Measurements from ENCODE around the gene SLC66A2.

Gene SLC66A2

DNA sequence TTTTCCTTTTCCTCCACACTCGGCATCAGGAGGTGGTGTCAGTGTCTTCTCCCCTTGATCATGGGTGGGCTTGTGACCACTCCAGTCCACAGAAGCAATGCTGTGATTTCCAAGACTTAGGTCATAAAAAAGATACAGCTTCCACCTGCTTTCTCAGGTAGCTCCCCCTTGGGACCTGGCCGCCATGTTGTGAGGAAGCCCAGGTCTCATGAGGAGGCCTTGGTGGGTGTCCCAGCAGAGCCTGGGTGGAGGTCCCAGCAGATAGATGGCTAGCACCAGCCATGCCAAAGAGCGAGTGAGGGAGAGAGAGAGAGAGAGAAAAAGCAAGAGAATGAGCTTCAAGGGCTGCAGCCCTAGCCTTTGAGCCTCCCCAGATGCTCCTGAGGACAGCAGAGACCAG, 16.0 kb downstream of the SLC66A2 start:
- no peak for DNase-seq

DNA sequence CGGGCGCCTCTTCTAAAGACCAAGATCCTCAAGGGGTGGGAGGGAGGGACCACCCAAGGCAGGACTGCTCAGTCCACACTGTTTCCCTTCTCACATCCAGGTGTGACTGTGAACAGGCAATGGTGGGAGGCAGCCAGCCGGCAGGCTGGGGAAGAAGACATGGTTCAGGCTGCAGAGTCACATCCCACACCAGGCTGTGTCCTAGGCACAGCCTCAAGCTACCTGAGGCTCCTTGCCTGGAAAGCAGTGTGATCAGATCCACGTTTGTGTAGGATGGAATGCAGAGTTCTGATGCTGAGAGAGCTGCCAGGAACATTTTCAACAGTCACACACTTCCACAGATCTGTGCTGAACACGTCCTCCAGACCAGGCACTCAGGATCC, 16.4 kb downstream of the SLC66A2 start:
- DNase-seq = no peak

DNA sequence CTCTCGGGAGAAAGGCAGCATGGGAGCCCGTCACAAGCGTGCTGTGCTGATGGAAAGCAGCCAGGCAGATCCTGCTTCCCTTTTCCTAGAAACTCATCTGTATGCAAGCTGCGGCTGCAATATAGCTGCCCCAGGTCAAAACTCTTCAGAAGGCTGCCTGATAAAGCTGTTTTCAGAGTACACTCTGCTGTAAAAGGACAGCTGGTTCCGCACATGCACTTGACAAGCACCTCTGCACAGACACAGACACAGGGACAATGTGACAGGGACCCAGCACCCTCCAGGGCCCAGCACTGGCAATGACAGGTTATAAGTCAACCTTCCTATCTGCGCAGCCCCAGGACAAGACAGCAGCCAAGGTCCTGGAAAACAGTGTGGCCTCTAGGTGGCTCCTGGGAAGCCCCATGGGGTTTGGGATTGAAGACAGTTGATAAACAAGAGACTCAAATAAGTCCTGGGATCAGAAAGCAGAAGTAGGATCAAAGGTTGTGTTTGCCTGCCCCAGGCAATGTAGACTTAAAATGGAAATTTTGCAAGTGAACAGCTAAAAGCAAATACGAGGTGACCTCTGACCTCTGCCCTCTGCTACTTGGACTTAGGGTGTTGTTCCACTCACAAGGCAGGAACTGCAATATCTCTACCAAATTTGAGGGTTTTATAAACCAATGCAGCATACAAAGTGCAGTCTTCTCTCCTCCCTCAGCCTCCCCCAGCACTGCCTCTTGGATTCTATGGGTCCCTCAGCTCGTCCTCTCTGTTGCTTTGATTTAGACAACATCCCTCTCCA, 16.9 kb downstream of the SLC66A2 start:
- DNase-seq = no peak

DNA sequence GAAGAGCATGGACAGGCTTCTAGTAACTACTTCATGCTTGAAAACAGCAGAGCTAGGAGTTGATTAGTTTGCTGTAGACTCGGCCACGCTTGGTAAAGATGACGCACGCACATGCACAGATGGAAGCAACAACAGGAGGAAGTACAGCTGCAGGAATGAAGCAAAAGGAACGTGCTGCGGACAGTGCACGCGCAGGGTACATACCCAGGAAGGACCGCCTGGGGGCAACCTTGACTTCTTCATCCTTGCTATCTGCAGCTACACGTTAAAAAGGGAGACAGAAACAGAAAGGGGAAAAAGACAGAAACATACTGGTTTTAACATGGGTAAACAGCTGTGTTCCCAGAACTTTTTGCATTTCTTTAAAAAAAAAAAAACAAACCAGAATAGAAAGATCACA, 17.7 kb downstream of the SLC66A2 start:
- DNase-seq = no peak

DNA sequence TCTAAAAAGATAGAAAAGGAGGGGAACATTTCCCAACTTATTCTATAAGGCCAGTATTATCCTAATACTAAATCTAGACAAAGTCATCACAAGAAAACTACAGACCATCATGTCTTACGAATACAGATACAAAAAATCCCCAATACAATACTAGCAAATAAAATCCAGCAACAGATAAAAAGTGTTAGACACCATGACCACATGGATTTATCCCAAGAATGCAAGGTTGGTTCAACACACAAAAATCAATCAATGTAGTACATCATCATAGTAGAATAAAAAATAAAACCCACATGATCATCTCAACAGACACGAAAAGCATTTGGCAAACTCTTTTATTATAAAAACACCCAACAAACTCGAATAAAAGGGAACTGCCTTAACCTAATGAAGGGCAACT, 18.5 kb downstream of the SLC66A2 start:
- no peak for DNase-seq

DNA sequence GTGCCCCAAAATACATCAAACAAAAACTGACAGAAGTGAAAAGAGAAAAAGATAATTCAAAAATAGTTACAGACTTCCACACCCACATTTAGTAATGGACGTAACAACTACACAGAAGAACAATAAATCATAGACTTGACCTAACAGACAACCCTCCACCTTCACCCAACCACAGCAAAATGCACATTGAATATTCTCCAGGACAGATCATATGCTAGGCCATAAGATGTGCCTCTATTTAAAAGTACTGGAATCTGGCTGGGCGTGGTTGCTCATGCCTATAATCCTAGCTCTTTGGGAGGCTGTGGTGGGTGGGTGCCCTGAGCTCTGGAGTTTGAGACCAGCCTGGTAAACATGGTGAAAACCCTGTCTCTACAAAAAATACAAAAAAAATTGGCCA, 20.0 kb downstream of the SLC66A2 start:
- no peak for DNase-seq

DNA sequence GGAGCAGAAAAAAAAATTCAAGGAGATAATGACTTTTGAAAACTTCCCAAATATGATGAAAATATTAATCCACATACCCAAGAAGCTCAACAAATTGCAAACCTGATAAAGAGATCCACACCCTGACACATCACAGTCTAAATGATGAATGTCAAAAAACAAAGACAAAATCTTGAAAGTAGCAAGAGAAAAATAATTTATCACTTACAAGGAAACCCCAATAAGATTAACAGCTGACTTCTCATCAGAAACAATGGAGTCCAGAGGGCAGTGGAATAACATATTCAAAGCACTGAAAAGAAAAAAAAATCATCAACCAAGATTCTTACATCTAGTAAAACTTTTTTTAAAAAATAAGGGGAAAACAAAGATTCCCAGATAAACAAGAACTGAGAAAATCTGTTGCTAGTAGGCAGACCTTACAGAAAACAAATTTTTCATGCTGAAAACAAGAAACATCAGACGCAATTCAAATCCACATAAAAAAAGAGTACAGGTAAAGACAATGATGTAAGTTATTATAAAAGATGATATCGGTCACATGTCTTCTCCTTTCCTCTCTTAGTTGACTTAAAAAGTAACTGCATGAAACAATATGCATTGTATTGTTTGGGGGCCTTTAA, 21.3 kb downstream of the SLC66A2 start:
- no peak for DNase-seq

DNA sequence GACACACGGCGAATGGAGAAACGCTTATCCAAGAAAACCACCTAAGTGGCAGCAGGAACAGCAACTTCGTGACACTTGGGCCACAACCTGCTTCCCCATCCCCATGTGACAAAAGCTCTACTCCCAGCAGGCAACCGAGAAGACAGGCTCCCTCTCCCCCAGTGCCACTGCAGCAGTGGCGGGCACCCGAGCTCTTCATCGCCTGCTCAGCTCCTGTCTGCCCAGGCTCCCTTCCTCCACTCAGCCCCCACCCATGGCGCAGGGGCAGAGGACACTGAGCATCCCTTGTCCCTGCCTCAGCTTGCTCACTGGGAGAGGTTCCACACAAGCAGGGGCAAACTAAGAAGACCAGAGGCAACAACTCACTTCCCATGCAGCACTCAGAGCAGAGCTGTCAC, 22.9 kb downstream of the SLC66A2 start:
- DNase-seq = no peak

DNA sequence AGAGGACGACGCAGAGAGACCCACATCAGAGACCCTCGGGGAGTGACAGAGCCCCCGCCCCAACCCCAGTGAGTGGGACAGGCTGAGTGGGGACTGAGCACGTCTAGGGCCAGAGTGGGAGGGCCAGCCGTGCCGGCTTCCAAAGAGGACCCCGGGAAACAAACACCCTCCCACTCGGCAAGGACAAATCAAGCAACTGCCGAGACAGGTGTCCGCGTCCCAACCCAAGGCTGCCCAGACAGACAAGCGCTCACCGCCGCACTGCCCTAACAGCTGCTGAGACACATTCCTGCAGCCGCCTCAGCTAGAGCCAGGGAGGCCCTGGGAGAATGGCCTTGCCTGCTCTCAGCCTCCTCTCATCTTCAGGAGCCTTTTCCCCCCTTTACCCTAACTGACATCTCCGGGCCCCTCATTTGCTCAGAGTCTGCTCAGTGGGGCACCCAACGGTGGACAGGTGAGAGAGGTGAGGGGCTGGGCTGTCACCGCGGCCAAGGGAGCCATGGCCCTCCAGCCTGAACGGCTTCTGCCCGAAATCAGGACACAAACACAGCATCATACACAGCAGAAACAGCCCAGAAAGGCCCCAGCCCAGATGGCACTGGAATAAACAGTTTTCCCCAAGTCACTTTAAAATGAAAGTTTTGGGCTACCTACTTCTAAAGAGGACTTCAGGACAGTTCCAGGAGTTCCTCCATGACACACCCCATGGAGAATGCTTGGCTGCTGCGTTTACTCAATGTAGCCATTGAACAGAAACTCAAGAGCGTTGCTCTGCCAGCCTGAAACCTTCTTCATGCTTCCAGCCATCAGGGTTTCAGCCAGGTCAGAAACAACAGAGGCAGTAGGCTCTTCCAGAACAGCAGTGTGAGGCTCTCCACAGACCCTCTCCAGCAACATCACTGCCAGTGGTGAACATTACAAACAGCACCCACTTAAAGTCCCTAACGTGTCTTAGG, 23.6 kb downstream of the SLC66A2 start:
- DNase-seq = no peak

DNA sequence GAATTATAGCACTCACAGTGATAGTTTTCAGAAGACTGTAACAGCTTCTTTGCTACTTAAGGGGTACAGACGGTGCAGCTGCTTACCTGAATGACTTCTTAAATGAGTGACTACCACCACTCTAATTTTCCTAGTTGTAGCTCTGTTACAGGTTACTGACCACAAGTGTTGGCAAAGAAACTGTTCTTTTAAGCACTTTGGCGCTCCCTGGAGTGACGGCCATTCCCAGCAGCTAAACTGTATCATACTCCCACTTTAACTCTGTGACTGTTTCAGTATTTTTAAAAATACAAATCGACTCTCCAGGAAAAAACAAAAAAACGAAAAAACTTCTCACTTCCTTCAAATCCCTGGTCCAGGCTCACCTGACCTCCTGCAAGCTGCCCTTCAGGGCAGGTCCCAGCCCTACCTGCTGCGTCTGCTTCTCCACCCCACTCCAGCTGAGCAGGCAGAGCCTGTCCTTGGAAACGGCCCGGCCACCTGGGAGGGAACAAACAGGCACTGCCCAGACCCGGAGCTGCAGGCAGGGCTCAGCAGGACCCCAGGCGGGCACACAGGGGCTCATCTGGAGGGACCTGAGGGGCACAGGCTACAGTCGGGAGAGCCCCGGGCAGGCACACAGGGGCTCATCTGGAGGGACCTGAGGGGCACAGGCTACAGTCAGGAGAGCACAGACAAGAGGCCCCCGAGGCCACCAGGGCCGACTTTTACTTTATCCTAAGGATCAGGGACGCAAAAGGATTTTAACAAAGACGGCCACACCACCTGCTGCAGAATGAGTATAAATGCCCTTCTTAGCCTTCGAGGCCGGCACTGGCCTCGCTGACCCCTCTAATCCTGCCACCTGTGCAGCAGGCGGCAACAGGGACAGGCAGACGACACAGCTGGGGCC, 24.5 kb downstream of the SLC66A2 start:
- no peak for DNase-seq

DNA sequence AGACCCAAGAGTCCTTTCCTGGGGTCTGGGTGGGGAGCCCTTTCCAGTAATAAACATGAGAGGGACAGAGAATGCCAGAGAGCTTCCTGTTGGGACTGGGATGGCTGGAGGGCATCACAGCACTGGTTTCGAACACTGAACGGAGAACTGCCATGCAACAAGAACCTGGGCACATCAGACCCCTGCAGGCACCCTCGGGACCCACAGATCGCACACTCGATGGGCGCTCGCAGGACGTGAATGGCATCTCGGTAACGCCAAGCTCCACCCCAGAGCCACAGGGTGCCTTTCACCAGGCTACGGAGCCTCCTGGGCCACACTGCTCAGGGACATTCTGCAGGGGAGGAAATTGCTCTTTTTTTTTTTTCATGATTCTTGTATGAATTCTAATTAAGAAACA, 25.1 kb downstream of the SLC66A2 start:
- DNase-seq = no peak

DNA sequence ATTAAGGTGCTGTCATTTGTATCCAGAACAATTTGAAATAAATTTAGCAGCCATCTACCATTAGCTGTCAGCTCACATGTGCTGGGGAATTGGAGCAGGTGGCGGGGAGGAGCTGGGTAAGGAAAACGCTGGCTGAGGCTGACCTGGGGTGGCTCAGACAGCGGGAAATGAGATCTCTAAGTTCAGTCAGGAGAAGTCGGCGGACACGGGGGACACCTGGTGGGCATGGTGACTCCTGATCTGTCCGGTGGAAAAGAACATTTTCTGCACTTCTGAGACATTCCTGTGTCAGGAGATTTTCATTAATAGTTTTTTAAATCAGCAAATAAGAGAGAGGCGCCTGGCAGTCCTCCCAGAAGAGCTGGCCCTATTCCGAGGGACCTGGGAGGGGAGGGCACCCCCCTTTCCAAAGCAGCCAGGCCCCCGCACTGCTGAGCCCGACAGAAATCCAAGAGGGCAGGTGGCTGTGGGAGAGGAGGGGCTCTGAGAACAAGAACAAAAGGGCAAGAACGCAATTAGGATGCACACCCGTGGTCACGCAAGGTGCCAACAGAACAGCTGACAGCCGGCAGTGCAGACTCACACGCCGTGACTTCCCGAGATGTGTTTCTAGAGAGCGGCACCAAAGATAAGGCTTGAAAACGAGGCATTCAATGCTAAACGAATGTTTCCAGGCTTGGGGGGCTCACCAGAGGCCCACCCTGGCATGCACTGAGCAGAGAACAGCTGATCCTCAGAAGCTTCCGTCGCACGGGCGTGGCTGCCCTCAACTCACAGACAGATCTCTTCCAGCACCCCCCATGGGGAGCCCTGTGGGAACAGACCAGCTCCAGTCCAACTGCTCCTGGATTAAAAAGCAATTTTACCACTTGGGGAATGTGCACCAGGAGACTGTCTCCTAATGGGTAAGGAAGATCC, 26.4 kb downstream of the SLC66A2 start:
- no peak for DNase-seq

DNA sequence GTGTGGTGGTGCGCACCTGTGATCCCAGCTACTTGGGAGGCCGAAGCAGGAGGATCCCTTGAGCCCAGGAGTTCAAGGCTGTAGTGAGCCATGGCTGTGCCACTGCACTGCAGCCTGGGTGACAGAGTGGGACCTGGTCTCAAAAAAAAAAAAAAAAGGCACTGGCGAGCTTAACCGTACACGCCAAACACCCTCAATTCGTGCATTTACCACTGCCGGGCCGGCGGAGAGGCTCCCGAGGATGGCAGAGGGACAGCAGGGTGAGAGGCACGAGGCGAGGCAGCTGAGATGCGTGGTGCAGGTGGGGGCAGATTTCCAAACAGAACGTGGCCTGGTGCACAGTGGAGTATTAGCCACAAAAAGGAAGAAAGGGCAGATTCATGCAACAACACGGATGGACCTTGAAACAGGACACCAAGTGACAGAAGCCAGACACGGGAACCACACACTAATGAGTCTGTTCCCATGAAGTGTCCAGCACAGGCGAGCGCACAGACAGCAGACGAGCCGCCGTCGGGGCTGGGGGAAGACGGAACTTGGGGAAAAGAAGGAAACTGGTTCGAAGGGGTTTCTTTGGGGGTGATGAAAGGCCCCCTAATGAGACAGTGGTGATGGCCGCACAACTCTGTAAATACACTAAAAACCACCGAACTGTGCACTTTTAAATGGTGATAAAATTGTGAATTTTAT, 27.4 kb downstream of the SLC66A2 start:
- DNase-seq = no peak

DNA sequence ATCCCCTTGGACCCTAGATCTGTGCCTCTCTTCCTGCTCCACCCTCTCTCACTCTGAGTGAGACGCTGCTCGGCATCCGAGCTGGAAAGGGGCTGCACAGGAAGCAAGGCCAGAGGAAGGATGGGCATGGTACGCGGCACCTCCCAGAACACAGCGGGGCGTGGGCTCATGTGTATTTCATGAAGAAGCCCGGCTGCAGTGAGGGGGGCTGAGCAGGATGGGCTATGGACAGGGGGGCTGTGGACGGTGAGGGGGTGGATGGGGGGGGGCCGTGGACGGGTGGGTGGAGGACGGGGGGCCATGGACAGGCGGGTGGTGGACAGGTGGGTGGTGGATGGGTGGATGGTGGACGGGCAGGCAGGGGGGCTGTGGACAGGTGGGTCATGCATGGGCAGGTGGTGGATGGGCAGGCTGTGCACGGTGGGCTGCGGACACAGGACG, 28.5 kb downstream of the SLC66A2 start:
- DNase-seq = no peak

DNA sequence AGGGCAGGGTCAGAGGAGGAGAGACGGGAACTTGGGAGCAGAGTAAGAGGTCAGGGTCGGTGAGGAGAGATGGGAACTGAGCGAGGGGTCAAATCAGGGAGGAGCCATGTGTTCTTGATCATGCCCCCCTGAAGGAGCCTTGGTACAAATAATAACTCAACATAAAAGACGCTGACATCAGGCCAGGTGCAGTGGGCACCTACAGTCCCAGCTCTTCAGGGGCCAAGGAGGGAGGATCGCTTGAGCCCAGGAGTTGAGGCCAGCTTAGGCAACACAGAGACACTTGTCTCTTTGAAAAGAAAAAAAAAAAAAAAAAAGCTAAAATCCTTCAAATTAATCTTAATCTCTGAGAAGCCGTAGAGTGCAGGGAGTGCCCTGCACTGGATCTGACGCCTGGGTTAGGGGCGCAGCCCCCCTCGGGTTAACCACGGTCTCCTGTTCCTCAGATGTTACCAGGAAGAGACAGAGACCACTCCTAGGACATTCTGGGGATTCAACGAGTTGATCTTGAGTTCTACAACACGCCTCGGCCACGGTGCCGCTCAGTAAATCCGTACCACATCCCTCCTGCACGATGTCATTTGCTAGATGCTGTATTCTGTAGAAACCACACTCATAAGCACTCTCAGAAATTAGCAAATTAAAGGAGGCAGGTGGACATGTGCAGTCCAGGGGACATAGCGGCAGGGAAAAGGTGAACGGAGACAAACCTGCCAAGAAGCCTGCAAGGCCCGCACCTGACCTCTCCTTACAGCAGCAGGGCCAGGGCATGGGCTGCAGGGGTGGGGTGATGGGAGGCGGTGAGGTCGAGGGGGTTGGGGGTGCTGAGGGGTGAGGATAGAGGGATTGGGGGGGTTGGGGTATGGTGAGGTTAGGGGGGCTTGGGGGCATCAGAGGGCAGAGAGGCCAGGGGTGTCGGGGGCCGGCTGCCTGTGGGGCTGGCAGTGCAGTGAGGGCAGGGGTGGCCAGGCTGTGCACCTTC, 29.2 kb downstream of the SLC66A2 start:
- DNase-seq = no peak

DNA sequence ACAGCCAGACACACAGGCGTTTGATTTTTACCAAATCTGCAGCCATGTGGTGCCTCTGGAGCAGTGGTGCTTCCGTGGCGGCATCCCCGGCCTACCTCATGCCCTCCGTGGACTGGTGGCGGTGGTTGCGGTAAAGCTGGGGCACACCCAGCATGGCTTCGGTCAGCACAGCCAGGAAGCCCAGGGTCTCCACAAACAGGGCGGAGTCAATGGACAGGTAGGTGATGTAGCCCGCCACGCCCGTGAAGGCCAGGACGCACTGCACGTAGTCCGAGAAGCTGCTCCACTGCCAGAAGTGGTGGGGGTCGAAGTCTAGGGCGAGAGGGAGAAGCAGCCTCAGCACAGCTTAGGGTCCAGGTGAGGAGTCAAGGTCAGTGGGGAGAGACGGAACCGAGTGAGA, 32.4 kb downstream of the SLC66A2 start:
- no peak for DNase-seq

DNA sequence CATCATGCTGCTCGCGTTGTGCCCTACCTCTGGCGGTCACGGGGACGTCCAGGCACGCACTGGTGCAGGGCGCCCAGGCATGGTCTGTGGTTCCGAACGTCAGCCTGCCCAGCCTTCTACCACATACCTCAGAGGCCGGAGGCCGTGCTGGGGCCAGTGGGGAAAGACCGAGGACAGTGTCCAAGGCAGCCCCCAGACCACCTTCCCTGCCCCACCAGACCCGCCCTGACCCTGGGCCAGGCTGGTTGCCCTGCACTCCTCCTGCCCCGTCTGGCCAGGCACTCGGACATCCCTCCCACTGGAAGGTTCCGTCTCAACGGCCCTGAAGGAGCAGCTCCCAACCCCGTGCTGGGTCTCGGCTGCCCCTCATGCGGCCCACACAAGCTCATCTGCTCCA, 32.8 kb downstream of the SLC66A2 start:
- no peak for DNase-seq

DNA sequence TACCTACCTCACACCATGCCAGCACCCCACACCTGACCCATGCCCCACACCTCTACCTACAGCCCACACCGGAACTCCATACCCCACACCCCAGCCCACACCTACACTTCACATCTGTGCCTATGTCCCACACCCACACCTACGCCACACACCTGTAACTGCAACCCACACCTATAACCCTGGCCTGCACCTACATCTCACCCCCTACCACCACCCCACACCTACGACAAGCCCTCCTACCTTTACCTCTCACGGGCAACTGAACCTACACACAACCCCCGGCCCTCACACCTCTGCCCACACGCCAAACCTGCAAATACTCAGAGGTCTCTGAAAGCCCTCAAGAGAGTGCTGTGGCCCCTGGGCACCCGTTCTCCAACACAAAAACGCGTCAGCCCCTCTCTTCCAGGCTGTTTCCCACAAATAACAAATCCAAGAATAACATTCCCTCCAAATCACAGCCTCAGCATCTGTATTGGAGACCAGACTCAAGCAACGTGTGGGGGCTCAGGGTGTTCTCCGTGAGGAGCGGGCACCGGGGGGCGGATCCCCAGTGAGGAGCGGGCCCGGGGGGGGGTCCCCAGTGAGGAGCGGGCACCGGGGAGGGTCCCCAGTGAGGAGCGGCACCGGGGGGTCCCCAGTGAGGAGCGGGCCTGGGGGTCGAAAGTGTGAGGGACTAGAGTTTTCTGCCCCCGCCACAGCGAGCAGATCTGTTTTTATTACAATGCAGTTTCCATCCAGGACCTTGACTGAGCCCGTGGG, 33.4 kb downstream of the SLC66A2 start:
- no peak for DNase-seq

Data from CD4-positive, alpha-beta T cell treated with Interleukin-10 for 1 hour (primary cell).